Omental fat pad (tissue), 4 donors: ENCODE data around the gene SELENOM. TPM values are rescaled to one million over a fixed set of nuclear protein-coding genes. Genes with fewer than 3 reads are reported as not detected.

Experiments
- ATAC-seq: fragments of 150-250 bp; one replicate; pipeline ENCODE4 v1.9.1; 2016; ENCODE audit warnings: mild to moderate bottlenecking, moderate library complexity; ENCODE audit not compliant: low FRiP score
- DNase-seq: peaks from one replicate; pipeline ENCODE4 v3.0.0-alpha.2; 2019; ENCODE audit warnings: low spot score
- total RNA-seq, 4 donors: library from RNA; depleted of rRNA; stranded (reverse); fragments of >200 nt; gene quantifications; one replicate each; pipeline ENCODE4 v1.1.0, GENCODE V29; 2016
- TF ChIP-seq, protein P1 (sequence below), 3 donors: fragments of 450-650 bp; IDR thresholded peaks; one replicate each; pipeline ENCODE4 v1.5.1; 2016 to 2017; ENCODE audit warnings: antibody characterized with exemption in 3 of 3, mild to moderate bottlenecking in 3 of 3, moderate library complexity in 2 of 3

SELENOM gene
- total RNA-seq, 4 donors from 2014 or later, result 162 to 346 (median 230) TPM

DNA sequence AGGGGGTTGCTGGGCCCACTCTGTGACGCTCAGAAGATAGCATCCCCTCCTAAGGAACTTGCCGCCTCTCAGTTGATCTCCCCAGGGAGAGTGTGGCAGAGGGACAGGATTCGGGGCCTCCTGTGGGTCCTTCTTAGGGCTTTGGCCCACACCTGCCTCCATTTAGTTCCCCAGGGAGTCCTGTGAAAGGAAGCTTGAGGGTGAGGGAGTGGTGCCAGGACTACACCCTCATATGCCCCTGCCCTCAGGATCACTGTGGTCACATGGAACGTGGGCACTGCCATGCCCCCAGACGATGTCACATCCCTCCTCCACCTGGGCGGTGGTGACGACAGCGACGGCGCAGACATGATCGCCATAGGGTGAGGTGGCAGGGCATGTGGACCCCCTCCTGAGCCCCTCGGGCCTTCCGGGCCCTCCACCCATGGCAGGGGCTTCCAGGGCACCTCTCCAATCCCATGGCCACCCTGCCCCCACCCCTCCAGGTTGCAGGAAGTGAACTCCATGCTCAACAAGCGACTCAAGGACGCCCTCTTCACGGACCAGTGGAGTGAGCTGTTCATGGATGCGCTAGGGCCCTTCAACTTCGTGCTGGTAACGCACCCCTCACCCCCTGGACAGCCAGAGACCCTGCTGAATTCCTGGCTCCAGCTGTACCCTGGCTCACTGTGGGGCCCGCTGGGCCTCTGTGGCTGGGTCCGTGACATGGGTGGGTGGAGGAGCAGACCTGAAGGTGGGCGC lies 18.9 kb upstream of the SELENOM start:
- TF ChIP-seq, protein P1, sequence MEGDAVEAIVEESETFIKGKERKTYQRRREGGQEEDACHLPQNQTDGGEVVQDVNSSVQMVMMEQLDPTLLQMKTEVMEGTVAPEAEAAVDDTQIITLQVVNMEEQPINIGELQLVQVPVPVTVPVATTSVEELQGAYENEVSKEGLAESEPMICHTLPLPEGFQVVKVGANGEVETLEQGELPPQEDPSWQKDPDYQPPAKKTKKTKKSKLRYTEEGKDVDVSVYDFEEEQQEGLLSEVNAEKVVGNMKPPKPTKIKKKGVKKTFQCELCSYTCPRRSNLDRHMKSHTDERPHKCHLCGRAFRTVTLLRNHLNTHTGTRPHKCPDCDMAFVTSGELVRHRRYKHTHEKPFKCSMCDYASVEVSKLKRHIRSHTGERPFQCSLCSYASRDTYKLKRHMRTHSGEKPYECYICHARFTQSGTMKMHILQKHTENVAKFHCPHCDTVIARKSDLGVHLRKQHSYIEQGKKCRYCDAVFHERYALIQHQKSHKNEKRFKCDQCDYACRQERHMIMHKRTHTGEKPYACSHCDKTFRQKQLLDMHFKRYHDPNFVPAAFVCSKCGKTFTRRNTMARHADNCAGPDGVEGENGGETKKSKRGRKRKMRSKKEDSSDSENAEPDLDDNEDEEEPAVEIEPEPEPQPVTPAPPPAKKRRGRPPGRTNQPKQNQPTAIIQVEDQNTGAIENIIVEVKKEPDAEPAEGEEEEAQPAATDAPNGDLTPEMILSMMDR (IDR thresholded peaks at IDR 0.05), result no peak
- no peak for DNase-seq
- no peak for ATAC-seq

DNA sequence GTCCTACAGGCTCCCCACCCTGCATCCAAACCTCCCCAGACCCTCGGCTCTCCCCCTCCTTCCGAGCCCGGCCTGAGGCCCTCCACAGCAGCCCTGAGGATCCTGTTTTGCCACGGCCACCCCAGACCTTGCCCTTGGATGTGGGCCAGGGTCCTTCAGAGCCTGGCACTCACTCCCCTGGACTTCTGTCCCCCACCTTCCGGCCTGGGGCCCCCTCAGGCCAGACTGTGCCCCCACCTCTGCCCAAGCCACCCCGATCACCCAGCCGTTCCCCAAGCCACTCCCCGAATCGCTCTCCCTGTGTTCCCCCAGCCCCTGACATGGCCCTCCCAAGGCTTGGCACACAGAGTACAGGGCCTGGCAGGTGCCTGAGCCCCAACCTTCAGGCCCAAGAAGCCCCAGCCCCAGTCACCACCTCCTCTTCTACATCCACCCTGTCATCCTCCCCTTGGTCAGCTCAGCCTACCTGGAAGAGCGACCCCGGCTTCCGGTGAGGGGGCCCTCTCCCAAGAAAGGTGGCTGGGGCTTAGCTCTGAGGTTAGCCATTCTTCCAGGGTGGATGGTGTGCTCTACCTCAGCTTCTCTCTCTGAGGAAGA lies 18.3 kb upstream of the SELENOM start:
- TF ChIP-seq, protein P1 (IDR thresholded peaks at IDR 0.05), result no peak
- ATAC-seq (no peak), DNase-seq (no peak)

DNA sequence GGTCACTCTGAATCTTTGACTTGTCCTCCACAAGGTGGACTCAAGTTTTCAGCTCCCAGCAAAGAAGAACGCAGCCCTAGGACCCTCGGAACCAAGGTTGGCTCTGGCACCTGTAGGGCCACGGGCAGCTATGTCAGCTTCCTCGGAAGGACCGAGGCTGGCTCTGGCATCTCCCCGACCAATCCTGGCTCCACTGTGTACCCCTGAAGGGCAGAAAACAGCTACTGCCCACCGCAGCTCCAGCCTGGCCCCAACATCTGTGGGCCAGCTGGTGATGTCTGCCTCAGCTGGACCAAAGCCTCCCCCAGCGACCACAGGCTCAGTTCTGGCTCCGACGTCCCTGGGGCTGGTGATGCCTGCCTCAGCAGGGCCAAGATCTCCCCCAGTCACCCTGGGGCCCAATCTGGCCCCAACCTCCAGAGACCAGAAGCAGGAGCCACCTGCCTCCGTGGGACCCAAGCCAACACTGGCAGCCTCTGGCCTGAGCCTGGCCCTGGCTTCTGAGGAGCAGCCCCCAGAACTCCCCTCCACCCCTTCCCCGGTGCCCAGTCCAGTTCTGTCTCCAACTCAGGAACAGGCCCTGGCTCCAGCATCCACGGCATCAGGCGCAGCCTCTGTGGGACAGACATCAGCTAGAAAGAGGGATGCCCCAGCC lies 17.6 kb upstream of the SELENOM start:
- no peak for ATAC-seq
- TF ChIP-seq, protein P1 (IDR thresholded peaks at IDR 0.05), result no peak

DNA sequence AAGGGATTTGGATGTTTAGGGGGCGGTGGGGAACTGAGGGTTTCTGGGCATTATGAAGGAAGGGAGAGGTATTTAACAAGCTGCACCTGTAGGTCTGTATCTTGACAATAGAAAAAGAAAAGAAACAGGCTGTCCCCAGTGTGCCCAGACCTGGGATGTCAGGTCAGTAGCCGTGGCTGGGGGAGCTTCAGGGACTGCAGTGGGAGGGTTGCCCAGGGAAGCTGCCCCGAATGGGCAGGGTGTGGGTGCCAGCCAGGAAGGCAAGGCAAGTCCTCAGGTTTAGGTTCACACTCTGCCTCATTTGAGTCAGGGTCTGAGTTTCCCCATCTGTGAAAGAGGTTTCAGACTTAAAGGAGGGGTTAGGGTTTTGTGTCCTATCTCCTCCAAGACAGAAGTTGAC lies 16.9 kb upstream of the SELENOM start:
- TF ChIP-seq, protein P1 (IDR thresholded peaks at IDR 0.05), result no peak
- ATAC-seq (no peak), DNase-seq (no peak)

More for the DNA sequence above, 17.6 kb upstream of the SELENOM start:
- no peak for DNase-seq

DNA sequence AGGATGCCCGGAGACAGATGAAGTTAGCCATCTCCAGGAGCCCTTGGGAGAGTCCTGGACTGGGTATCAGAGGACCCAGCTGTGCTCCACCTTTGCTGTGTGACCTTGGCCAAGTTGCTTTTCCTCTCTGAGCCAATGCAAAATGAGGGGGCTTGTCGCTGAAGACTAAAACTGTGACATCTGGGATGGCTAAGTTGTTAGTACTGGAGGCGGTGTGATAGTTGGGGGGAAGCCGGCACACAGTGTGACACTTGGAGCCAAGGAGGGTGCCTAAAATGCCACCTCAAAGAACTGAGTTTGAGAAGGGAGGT lies 15.9 kb upstream of the SELENOM start:
- TF ChIP-seq, protein P1 (IDR thresholded peaks at IDR 0.05), result no peak
- no peak for ATAC-seq

DNA sequence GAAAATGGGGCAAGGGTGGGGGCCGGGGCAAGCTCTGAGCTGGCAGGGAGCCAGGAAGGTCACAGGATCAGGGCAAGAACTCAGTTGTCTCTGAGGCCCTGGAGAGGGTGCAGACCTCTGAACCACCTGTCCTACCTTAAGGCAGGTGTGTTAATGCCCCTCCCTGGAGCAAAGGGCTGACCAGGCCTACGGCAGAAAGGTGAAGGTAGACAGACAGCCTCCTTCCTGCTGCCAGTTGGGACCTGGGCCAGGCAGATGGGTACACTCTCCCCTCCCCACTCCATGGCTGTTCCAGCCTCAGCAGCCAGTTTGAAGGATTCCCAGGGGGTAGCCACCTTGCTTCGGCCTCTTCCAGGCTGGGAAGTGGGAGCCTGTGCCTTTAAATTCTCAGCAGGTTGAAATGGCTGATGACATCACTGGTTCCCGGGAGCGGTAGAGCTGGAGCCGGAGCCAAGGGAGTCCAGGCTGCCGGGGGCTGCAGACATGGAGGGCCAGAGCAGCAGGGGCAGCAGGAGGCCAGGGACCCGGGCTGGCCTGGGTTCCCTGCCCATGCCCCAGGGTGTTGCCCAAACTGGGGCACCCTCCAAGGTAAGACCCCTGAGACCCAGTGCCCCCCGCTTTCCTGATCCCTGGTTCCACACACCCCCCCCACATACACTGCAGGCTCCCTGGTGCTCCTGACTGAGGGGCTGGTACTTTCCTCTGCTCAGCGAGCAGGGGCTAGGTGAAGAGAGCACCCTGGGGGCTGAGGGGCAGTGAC lies 15.3 kb upstream of the SELENOM start, which contains the start of gene INPP5J:
INPP5J (plus strand) TSS at position 435 of the 760 bp plus-strand sequence; CDS start at position 484, 49 bp downstream.
- ATAC-seq (no peak), DNase-seq (no peak)
- TF ChIP-seq, protein P1 (IDR thresholded peaks at IDR 0.05), result no peak

More for the DNA sequence above, 15.9 kb upstream of the SELENOM start:
- no peak for DNase-seq
